UCSD-AML1 (cell line): ENCODE results near the gene NAP1L1.

Source experiments
- DNase-seq: peaks from one replicate; lab custom pipeline; 2025; ENCODE audit not compliant: unreplicated experiment; lab: John Stamatoyannopoulos, UW

NAP1L1 gene

GRCh38 chr12:76083904-76084862, at the start of gene NAP1L1:
NAP1L1 (minus strand) TSS chr12:76084685; CDS start chr12:76074219, 10,466 bp downstream.
- peak; percentile 95 for DNase-seq

DNA sequence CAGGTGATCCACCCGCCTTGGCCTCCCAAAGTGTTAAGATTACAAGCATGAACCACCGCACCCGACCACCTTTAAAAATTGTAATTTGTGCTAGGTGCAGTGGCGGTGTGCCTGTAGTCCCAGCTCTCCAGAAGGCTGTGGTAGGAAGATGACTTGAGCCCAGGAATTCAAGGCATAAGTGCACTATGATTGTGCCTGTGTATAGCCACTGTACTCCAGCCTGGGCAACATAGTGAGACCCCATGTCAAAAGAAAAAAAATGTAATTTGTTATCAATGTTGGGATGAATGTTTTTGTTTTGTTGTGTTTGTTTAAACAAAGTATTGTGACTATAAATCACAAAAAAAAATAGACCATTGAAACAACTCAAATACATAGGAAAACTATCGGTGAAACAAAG, 43.1 kb upstream of the NAP1L1 start:
- DNase-seq, result no peak

DNA sequence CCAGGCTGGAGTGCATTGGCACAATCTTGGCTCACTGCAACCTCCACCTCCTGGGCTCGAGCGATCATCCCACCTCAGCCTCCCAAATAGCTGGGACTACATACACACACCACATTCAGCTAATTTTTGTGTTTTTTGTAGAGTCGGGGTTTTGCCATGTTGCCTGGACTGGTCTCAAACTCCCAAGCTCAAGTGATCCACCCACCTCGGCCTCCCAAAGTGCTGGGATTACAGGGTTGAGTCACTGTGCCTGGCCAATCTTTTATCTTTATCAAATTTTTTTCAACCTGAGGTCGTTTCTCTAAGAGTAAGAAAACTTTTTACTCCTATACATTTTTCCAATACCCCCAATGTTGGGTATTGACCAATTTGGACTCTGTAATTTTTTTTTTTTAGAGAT, 40.0 kb upstream of the NAP1L1 start:
- DNase-seq, result no peak

GRCh38 chr12:76123259-76124212, 39.1 kb upstream of the NAP1L1 start:
- DNase-seq, result no peak

- DNase-seq, result no peak
Observed at GRCh38 chr12:76119887-76120286, 35.4 kb upstream of the NAP1L1 start.

DNA sequence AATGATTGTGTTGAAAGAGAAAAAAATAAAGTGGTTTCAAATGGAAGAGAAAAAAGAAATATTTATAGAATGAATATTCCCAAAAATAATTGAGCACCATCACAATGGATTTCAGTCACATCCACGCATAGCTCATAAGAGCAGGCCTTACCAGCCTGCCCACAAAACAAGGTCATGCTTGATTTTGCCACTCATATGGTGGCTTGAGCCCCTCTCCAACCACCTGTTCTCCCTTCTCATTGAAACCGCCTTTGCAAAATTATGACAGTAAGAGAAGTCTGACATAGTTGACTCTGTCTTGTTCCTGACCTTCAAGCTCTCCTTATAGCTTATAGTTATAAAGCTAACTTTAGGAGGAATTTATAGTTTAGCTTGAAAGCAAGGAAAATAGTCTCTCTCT, 33.3 kb upstream of the NAP1L1 start:
- no peak for DNase-seq

DNA sequence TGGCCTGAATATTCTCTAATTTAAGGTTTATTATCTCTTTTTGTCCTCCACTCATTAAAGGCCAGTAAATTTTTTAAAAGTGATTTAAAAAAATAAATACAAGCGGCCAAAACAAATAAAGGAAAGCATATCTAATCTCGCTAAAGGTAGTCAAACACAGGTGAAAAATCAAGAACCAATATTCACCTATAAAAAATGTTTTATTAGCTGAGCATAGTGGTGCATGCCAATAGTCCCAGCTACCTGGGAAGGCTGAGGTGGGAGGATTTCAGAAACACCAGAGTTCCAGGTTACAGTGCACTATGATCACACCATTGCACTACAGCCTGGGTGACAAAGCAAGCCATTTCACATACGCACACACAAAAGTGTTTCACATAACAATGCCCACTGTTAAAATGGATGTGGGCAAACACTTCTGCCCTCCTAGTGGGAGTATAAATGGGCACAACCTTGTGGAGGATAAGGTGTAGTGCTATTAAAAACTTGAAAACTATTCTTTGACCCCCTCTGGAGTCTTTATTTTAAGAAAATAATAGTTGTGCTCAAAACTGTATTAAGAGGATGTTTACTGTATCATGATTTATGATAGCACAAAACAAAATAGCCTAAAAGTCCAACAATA, 32.7 kb upstream of the NAP1L1 start:
- no peak for DNase-seq

- DNase-seq, result no peak
Observed at GRCh38 chr12:76113800-76114757, 29.6 kb upstream of the NAP1L1 start.

GRCh38 chr12:76111209-76111749, 26.8 kb upstream of the NAP1L1 start:
- DNase-seq, result no peak

GRCh38 chr12:76109879-76110278, 25.4 kb upstream of the NAP1L1 start:
- DNase-seq, result no peak

DNA sequence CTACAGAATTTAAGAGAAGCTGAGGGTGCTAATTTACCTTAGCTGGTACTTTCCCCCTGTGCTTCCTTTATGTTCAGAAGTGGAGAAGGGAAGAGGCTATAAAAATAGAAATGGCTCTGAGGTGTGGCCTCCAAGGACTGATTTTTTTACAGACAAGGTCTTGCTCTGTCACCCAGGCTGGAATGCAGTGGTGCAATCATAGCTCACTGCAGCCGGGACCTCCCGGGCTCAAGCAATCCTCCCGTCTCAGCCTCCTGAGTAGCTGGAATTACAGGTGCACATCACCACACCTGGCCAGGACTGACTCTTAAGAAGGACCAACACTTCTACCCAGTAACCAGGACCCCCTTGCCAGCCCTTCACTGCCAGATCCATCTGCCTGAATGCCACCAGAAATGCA, 23.9 kb upstream of the NAP1L1 start:
- DNase-seq, result no peak

- DNase-seq, result no peak
Observed at GRCh38 chr12:76106631-76107030, 22.1 kb upstream of the NAP1L1 start.

DNA sequence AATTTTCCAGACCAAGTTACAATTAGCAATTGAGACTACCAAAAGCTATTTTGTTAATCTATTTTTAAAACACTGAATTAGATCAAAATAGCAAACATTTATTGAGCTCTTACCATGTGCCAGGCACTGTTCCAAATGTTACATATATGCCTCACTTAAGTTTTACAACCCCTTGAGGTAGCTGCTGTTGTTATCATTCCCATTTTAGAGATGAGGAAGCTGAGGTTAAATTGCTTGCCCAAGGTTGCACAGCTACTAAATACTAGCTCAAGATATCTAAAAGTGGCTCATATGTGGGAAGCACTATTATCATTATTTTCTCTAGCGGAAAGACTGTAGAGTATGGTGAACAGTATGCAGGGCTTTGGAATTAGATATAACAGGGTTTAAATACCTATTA, 19.5 kb upstream of the NAP1L1 start:
- no peak for DNase-seq

- DNase-seq, result no peak
Observed at GRCh38 chr12:76101739-76102385, 17.4 kb upstream of the NAP1L1 start.

DNA sequence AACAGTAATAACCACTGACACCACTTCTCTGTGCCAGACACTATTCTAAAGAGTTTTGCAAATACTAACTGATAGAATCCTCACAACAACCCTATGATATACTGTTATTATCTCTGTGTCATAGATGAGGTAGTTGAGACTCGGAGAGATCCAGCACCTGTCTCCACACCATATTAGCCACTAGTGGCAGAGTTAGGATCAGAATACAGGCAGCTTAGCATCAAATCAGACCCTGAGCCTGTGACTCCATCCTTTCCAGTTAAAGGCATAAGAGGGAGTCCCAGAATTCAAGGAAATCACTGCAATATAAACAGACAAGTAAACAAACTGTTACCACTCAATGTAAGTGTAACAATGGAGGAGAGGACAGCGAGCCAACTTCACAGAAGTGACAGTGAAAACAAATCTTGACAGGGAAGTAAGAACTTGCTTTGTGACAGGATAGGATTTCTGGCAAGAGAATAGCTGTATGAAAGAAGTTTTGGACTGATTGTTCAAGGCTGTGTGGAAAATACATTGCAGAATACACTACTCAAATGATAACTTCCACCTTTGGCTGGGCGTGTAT, 11.7 kb upstream of the NAP1L1 start:
- no peak for DNase-seq

DNA sequence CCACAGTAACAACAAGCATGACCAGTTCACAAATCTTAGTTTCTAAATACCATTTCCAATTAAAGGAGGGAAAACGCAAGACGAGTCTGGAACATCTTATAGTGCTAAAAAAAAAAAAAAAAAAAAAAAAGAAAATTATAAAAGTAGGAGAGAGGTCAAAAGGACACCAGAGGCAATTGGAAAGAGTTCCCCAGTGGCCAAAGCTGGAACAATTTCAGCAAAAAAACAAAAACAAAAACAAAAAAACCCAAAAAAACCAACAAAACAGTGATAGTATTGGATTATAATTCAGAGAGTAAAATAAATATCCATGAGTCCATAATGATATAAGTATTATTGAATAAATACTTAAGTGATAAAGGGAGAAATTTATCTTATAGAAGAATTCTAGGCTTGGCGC, 10.3 kb upstream of the NAP1L1 start:
- DNase-seq, result no peak

DNA sequence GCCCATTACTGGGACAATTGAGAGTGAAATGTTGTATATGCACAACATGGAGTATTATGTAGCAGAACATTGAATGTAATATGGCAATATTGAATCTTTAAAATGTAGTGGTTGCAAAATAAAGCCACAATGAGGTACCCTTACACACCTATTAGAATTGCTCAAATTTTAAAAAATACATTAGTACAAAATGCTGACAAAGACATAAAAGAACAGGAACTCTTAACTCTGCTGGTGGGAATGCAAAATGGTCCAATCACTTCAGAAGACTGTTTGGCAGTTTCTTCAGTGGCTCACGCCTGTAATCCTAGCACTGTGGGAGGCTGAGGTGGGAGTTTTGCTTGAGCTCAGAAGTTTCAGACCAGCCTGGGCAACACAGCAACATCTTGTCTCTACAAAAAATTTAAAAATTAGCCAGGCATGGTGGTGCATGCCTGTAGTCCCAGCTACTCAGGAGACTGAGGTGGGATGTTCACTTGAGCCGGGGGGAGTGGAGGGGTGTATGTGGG, 6.8 kb upstream of the NAP1L1 start:
- DNase-seq, result no peak

- no peak for DNase-seq
Observed at GRCh38 chr12:76085520-76085868, 1.0 kb upstream of the NAP1L1 start.
